ENCODE measurements around the gene ELK1. TPM values are rescaled to one million over a fixed set of nuclear protein-coding genes. Genes with fewer than 3 reads are reported as not detected.

Gene ELK1
- total RNA-seq, 1 experiment from 2014 or later, result 57.0 TPM

- POLR2A ChIA-PET, result no interaction called here
- intact Hi-C loops (cut with micrococcal nuclease), result no loop called here
- Histone ChIP-seq H3K9me2 (ENCODE audit: insufficient read depth) (no peaks in the 10 kb centered on the region), H3K27ac (ENCODE audit: low read depth, low read length) (no peak overlapping the region), H3K36me3 (ENCODE audit: control insufficient read depth in 1 of 2, insufficient read depth in 2 of 2, low read length in 2 of 2) (no peaks in the 10 kb centered on the region), H3K4me3 (replicated peaks in 1 of 2; ENCODE audit: low read depth in 1 of 2, low read length in 2 of 2) (no peak overlapping the region), H4K20me1 (ENCODE audit: insufficient read depth) (no peaks in the 10 kb centered on the region), H3K79me2 (ENCODE audit: insufficient read depth, low read length) (no peaks in the 10 kb centered on the region), H3K9ac (ENCODE audit: low read length) (no peak overlapping the region), H2AFZ (ENCODE audit: low read depth, low read length, poor library complexity, severe bottlenecking) (no peak overlapping the region), H3K9me3 (ENCODE audit: control insufficient read depth in 1 of 2, insufficient read depth in 1 of 2, low read depth in 1 of 2, low read length in 2 of 2) (no peaks in the 10 kb centered on the region), H3K4me1 (ENCODE audit: control insufficient read depth in 1 of 2, insufficient read depth in 2 of 2, low read length in 2 of 2) (no peaks in the 10 kb centered on the region; a peak in 1 of 4 replicates), H3K4me2 (ENCODE audit: low read length) (no peak overlapping the region), H3K27me3 (ENCODE audit: insufficient read depth, low read length) (no peaks in the 10 kb centered on the region)
- no peak for ATAC-seq
- RAD21 ChIA-PET (ENCODE audit: low non-redundant PET in 1 of 2, low total read pairs in 2 of 2, uncharacterized antibody in 2 of 2, unreplicated experiment in 2 of 2), result no interaction called here
- BruUV-seq (replicated peaks), result no TSS peak
- CTCF ChIA-PET, result no interaction called here
- no peak for TF ChIP-seq RAD21 (IDR thresholded peaks at IDR 0.05; ENCODE audit: low read depth)
- TF ChIP-seq SIN3A (IDR thresholded peaks at IDR 0.05; ENCODE audit: low read depth), result no peak
- TF ChIP-seq ELF1 (IDR thresholded peaks at IDR 0.05; ENCODE audit: borderline replicate concordance, low read depth), result no peak
- TF ChIP-seq EZH2phosphoT487 (IDR thresholded peaks at IDR 0.05; ENCODE audit: borderline replicate concordance), result no peak
- no peak for TF ChIP-seq POLR2A (IDR thresholded peaks at IDR 0.05; ENCODE audit: borderline replicate concordance, extremely low read depth, insufficient read depth, insufficient read length)
- TF ChIP-seq MAX (IDR thresholded peaks at IDR 0.05), result no peak
- no peak for TF ChIP-seq ZFX (IDR thresholded peaks at IDR 0.05)
- TF ChIP-seq TCF7L2 (IDR thresholded peaks at IDR 0.05; ENCODE audit: borderline replicate concordance, extremely low read depth, insufficient read depth, insufficient read length), result no peak
- TF ChIP-seq FOSL1 (IDR thresholded peaks at IDR 0.05; ENCODE audit: low read depth), result no peak
- TF ChIP-seq CTCF (IDR thresholded peaks at IDR 0.05 in 2 of 3, conservative IDR thresholded peaks at IDR 0.05 in 1 of 3; ENCODE audit: borderline replicate concordance in 1 of 3, insufficient read depth in 1 of 3, low read depth in 2 of 3, low read length in 2 of 3), result no peak
- TF ChIP-seq CEBPB (IDR thresholded peaks at IDR 0.05; ENCODE audit: low read depth), result no peak
- TF ChIP-seq JUND (IDR thresholded peaks at IDR 0.05), result no peak
- no peak for TF ChIP-seq CBX3 (IDR thresholded peaks at IDR 0.05; ENCODE audit: low read depth)
- no peak for TF ChIP-seq YY1 (IDR thresholded peaks at IDR 0.05; ENCODE audit: extremely low read depth, insufficient replicate concordance, low read depth, low read length)
- DNase-seq (ENCODE audit: low read depth, low spot score), result no peak
These were observed 38.4 kb downstream of the ELK1 start for GRCh38 chrX:47611926-47612325.
